HepG2 (cell line): ENCODE measurements around the gene RRP12. TPM values are rescaled to one million over a fixed set of nuclear protein-coding genes. Genes with fewer than 3 reads are reported as not detected.

Source experiments
- ATRX ChIP-seq: sonication (generic); formaldehyde crosslinking; IDR thresholded peaks from 2 replicates; pipeline ENCODE4 v1.4.0; 2020; ENCODE audit warnings: missing genetic modification reagents, borderline replicate concordance
- BRD4 ChIP-seq: sonication (generic); formaldehyde crosslinking; IDR thresholded peaks from 2 replicates; pipeline ENCODE4 v1.4.0; 2020; ENCODE audit warnings: missing genetic modification reagents
- DR1 ChIP-seq: sonication (generic); formaldehyde crosslinking; IDR thresholded peaks from 2 replicates; pipeline ENCODE4 v1.8.0; 2021; ENCODE audit warnings: mild to moderate bottlenecking, missing genetic modification reagents, inconsistent platforms
- HDAC1 ChIP-seq: sonication (generic); formaldehyde crosslinking; IDR thresholded peaks from 2 replicates; pipeline ENCODE4 v1.5.1; 2020; ENCODE audit warnings: mild to moderate bottlenecking, missing genetic modification reagents
- HMG20B ChIP-seq: conservative IDR thresholded peaks from 2 replicates; pipeline ENCODE4 v1.6.1; 2016; ENCODE audit warnings: missing genetic modification reagents, missing compliant biosample characterization
- HNRNPUL1 ChIP-seq: fragments of 200-400 bp; formaldehyde crosslinking; IDR thresholded peaks from 2 replicates; pipeline ENCODE4 v1.6.1; 2017; ENCODE audit warnings: low read depth, mild to moderate bottlenecking, low read length, moderate library complexity
- IRF2 ChIP-seq: IDR thresholded peaks from 2 replicates; pipeline ENCODE4 v1.6.1; 2018; ENCODE audit warnings: missing genetic modification reagents, missing compliant biosample characterization
- KAT7 ChIP-seq: IDR thresholded peaks from 2 replicates; pipeline ENCODE4 v1.6.1; 2018; ENCODE audit warnings: borderline replicate concordance, missing compliant biosample characterization
- MYC ChIP-seq: sonication (generic); formaldehyde crosslinking; IDR thresholded peaks from 2 replicates; pipeline ENCODE4 v1.9.0; 2021; ENCODE audit warnings: missing genetic modification reagents, borderline replicate concordance
- NFYC ChIP-seq: IDR thresholded peaks from 2 replicates; pipeline ENCODE4 v1.6.1; 2016; ENCODE audit warnings: missing genetic modification reagents, missing compliant biosample characterization
- NR2F1 ChIP-seq, 2 experiments: fragments of 450-650 bp in 1 of 2; formaldehyde crosslinking in 1 of 2; IDR thresholded peaks; 2 replicates each; pipeline versions ENCODE4 v1.5.0 to v1.6.1; 2016 to 2020; ENCODE audit warnings: mild to moderate bottlenecking in 1 of 2, missing compliant biosample characterization in 1 of 2, missing genetic modification reagents in 1 of 2, moderate library complexity in 1 of 2
- PRMT3 ChIP-seq: sonication (generic); formaldehyde crosslinking; IDR thresholded peaks from 2 replicates; pipeline ENCODE4 v1.8.1; 2022; ENCODE audit warnings: low read depth, mild to moderate bottlenecking, moderate library complexity, missing genetic modification reagents, borderline replicate concordance
- RERE ChIP-seq: IDR thresholded peaks from 2 replicates; pipeline ENCODE4 v1.6.1; 2016; ENCODE audit warnings: low read depth, missing genetic modification reagents, missing compliant biosample characterization
- SAP130 ChIP-seq: IDR thresholded peaks from 2 replicates; pipeline ENCODE4 v1.6.1; 2016; ENCODE audit warnings: low read depth
- TCF7 ChIP-seq: sonication (generic); IDR thresholded peaks from 2 replicates; pipeline ENCODE4 v1.6.1; 2016; ENCODE audit warnings: antibody characterized with exemption, low read depth
- ZBTB14 ChIP-seq: sonication (generic); formaldehyde crosslinking; IDR thresholded peaks from 2 replicates; pipeline ENCODE4 v1.4.0; 2020; ENCODE audit warnings: missing genetic modification reagents
- ZBTB38 ChIP-seq: sonication (generic); formaldehyde crosslinking; IDR thresholded peaks from 2 replicates; pipeline ENCODE4 v1.5.1; 2020; ENCODE audit warnings: mild to moderate bottlenecking, missing genetic modification reagents
- ZEB1 ChIP-seq: IDR thresholded peaks from 2 replicates; pipeline ENCODE4 v1.6.1; 2012; ENCODE audit warnings: mild to moderate bottlenecking, low read depth, inconsistent platforms; ENCODE audit not compliant: insufficient replicate concordance
- ZFAT ChIP-seq: sonication (generic); formaldehyde crosslinking; conservative IDR thresholded peaks from 2 replicates; pipeline ENCODE4 v1.8.1; 2023; ENCODE audit warnings: missing genetic modification reagents, inconsistent platforms
- ZMAT5 ChIP-seq: sonication (generic); formaldehyde crosslinking; IDR thresholded peaks from 2 replicates; pipeline ENCODE4 v1.5.0; 2020; ENCODE audit warnings: mild to moderate bottlenecking, low read depth, missing genetic modification reagents, borderline replicate concordance
- ZNF232 ChIP-seq: sonication (generic); formaldehyde crosslinking; IDR thresholded peaks from 2 replicates; pipeline ENCODE4 v1.4.0; 2020; ENCODE audit warnings: missing genetic modification reagents, borderline replicate concordance
- ZNF709 ChIP-seq: sonication (generic); formaldehyde crosslinking; IDR thresholded peaks from 2 replicates; pipeline ENCODE4 v1.5.0; 2020; ENCODE audit warnings: mild to moderate bottlenecking, missing genetic modification reagents
- polyA plus RNA-seq, 8 experiments: library from polyadenylated mRNA; depleted of rRNA in 3 of 8; stranded (reverse) in 7 of 8; unstranded in 1 of 8; fragments of >200 nt; fragmentation: Illumina TruSeq in 4 of 8; extraction: Trizol in 4 of 8; gene quantifications; 2 replicates each; pipeline versions ENCODE4 v1.2.1 to v1.2.3, GENCODE V29; 2011 to 2016; ENCODE audit warnings: low read depth in 4 of 8, missing spikeins in 1 of 8, mixed read lengths in 1 of 8; ENCODE audit not compliant: insufficient read depth in 1 of 8
- total RNA-seq, 5 experiments: library from RNA; depleted of rRNA; stranded (reverse); fragments of >200 nt; fragmentation: Illumina TruSeq; extraction: Trizol; gene quantifications; 2 replicates each; pipeline ENCODE4 v1.2.3, GENCODE V29; 2016; ENCODE audit warnings: low read depth in 1 of 5

Gene RRP12
- total and polyA plus RNA-seq, 2 of the 13 experiments (the other 11 are each of a cell fraction or from before 2014, with no cell fraction given), result 13.2 to 39.4 TPM

- TF ChIP-seq ZBTB14 (CRISPR knock-in tag) (no peak), SAP130 (CRISPR knock-in tag) (peak; percentile 81), ZFAT (CRISPR knock-in tag) (no peak), ZBTB38 (no peak), NFYC (CRISPR knock-in tag) (0 out of 2 replicates have a peak, but pooled peaks have one; percentile 12), ATRX (no peak), IRF2 (CRISPR knock-in tag) (peak; percentile 80; the same call in 1 of the 2 replicates), NR2F1 (CRISPR knock-in tag; IDR thresholded peaks at IDR 0.05) (no peak), HNRNPUL1 (no peak), HDAC1 (CRISPR knock-in tag) (peak; percentile 52; the same call in 1 of the 2 replicates), ZMAT5 (no peak), HMG20B (CRISPR knock-in tag) (peak; percentile 85), ZNF709 (CRISPR knock-in tag) (no peak), RERE (CRISPR knock-in tag) (peak; percentile 79), ZNF232 (0 out of 2 replicates have a peak, but pooled peaks have one; percentile 43), PRMT3 (CRISPR knock-in tag) (no peak), KAT7 (no peak), TCF7 (peak; percentile 42; the same call in 1 of the 2 replicates), DR1 (CRISPR knock-in tag) (no peak), BRD4 (CRISPR knock-in tag) (no peak), ZEB1 (peak; percentile 20), MYC (CRISPR knock-in tag) (no peak)
Observed at GRCh38 chr10:97328646-97329453, 72.3 kb downstream of the RRP12 start (continued).
